ENCODE measurements around the gene ADAM22.
"Not testable (repeated sequence)": the region's sequence is repeated elsewhere in the genome, so short reads cannot be mapped to it uniquely, and the experiment has no call there.

Gene ADAM22

DNA sequence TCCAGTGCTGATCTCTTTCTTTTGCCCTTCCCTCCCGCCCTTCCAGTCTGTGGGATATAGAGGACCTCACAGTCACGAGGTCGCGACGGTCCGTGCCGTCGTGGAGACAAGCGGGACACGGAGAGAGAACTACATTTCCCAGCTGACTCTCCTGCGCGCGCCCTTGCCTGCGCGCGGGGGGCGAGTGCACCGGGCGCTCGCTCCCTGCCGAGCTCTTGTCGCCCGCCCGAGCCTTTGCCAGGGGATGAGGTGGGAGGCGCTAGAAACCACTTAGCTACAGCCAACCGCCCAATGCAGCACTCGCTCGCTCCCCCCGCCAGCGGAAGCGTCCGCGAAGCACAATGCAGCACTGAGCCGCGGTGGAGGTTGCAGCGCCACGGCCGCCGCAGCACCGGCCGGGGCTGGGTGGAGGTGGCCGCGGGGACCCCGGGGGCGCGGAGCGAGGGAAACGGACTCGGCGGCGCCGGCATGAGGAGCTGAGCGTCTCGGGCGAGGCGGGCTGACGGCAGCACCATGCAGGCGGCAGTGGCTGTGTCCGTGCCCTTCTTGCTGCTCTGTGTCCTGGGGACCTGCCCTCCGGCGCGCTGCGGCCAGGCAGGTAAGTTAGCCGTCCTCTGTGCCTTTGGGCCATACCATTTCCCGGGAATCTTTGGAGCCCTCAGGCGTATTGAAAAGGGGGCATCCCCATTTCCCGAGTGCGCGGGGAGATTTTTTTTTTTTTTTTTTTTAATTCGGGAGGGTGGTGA, at the start of gene ADAM22:
Gene ADAM22, plus strand, starts transcription at position 299 of the 746 bp plus-strand sequence. Its CDS starts 215 bp downstream, at position 514.
- DNase-seq (ENCODE audit: low read depth) = peak; percentile 77

DNA sequence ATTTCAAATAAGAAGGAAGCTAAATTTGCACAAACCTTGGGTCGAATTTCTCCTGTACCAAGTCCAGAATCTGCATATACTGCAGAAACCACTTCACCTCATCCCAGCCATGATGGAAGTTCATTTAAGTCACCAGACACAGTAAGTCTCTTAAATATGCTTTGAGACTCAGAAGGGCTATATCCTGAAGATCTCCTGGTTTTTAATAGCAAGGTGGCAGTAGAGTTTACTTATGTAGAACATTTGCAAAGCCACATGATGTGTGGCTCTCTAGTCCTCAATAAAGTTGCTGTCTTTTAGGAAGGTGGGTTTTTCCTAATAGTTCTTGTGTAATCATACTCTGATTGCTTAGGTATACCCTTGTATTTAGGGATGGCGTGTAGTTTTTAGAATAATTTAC, 49.0 kb upstream of the ADAM22 start:
- no peak for DNase-seq (ENCODE audit: low read depth)

DNA sequence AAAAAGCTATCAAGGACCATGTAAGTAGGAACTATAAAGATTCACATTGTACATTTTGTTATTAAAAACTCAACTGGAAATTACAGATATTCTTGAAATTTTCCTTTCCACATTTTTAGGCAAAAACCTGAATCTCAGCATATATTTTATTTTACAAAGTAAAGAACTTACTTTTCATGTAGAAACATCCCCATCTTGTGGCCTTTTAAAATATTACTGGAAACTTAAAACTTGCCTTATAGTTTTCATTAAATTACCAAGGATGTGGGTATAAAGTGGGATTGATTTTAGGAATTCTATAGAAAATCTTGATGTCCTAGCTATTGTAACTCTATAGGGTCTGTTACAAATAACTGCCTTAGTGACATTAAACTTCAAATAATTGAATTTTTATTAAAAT, 47.2 kb upstream of the ADAM22 start:
- DNase-seq (ENCODE audit: low read depth) = no peak

DNA sequence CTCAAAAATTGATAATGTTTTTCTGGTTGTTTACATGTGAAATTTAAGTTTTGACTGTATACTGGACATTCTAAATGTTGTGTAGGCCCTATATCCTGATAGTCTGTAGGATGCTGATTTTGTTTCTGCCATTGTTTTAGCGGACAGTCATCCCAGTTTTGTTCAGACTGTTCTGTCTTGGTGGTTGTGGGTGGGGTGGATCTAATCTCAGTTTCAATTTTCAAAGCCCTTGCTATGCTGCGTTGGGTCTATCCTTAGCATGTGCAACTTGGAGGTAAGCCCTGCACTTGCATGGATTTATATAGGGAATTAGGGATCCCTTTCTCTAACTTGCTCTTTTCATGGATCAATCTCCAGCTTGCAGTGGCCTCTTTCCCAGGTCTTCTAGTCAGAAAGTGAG, 38.7 kb upstream of the ADAM22 start:
- no peak for DNase-seq (ENCODE audit: low read depth)

DNA sequence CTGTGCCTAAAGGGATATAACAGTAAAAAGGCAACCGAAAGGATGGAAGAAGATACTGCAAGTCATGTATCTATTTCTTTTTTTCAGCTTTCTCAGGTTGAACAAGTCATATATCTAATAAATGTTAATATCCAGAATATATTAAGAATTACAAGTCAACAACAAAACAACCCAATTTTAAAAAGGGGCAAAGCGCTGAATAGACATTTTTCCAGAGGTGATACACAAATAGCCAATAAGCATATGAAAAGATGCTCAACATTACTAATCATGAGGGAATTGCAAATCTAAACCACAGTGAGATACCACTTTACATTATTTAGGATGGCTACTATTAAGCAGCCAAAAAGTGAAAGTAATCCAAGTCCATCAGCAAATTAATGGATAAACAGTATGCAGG, 34.8 kb upstream of the ADAM22 start:
- DNase-seq (ENCODE audit: low read depth) = no peak

- DNase-seq (ENCODE audit: low read depth) = not testable (repeated sequence)
Measured at GRCh38 chr7:87907136-87907906, 26.7 kb upstream of the ADAM22 start.

- not testable (repeated sequence) for DNase-seq (ENCODE audit: low read depth)
Measured at GRCh38 chr7:87908814-87909213, 25.2 kb upstream of the ADAM22 start.

DNA sequence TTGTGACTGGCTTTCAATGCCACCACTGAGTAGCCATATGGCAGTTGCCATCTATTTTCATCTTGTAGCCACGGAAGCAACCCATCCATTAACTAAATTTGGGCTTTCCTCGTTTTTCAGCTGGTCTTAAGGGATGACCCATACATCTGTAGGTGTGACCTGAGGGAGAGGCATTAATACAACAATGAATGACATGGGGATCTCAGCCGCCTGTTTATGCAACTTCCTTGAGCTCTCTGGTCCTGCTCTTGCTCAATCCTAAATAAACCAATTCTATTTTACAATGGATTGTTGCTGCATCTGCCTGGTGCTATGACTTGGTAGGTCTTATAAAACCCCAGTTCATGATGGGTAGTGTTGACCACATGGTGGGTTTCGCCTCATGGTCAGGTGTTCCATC, 21.9 kb upstream of the ADAM22 start:
- no peak for DNase-seq (ENCODE audit: low read depth)

DNA sequence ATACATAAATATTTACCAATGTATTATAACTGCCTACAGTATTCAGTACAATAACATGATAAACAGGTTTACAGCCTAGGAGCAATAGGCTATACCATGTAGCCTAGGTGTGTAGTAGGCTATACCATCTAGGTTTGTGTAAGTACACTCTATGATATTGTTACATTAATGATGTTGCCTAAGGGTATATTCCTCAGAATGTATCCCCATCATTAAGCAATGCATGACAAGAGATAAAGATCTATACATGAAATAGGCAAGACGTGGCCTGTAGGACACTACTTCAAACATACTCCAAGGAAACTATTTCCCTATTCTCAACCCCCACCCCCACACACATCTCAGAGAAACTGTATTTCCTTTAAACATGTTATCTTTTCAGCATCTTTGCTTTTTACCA, 15.3 kb upstream of the ADAM22 start:
- no peak for DNase-seq (ENCODE audit: low read depth)

- no peak for DNase-seq (ENCODE audit: low read depth)
Measured at GRCh38 chr7:87919875-87920274, 14.2 kb upstream of the ADAM22 start.

GRCh38 chr7:87920578-87920977, 13.5 kb upstream of the ADAM22 start:
- no peak for DNase-seq (ENCODE audit: low read depth)

DNA sequence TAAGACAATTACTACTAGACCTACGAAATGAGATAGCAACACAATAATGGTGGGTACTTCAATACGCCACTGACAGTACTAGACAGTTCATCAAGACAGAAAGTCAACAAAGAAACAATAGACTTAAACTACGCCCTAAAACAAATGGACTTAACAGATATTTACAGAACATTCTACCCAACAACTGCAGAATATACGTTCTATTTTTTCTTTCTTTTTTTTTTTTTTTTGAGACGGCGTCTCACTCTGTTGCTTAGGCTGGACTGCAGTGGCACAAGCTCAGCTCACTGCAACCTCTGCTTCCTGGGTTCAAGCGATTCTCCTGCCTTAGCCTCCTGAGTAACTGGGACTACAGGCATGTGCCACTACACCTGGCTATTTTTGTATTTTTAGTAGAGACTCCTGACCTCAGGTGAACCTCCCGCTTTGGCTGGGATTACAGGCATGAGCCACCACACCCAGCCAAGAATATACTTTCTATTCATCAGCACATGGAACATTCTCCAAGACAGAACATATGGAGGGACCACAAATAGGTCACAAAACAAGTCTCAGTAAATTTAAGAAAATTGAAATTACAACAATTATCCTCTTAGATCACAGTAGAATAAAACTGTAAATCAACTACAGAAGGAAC, 11.2 kb upstream of the ADAM22 start:
- DNase-seq (ENCODE audit: low read depth) = not testable (repeated sequence)

- DNase-seq (ENCODE audit: low read depth) = no peak
Measured at GRCh38 chr7:87926581-87927461, 7.2 kb upstream of the ADAM22 start.

GRCh38 chr7:87933605-87933952, 472 bp upstream of the ADAM22 start:
- no peak for DNase-seq (ENCODE audit: low read depth)

- no peak for DNase-seq (ENCODE audit: low read depth)
Measured at GRCh38 chr7:87934699-87935383, 790 bp downstream of the ADAM22 start.

DNA sequence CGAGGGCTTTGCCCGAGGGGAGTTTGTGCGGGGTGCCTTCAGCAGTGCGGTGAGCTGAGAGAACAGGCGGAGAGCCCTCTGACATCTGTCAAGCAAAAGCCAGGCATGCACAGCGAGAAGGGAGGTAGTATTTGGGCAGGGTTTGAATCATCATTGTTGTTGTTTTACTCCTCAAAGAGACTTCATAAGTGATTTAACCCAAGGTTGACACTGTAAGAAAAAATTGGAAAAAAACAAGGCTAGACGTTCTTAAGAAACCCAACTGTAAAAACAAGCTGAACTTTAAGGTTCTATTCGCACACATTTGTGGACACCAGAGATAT, 1.3 kb downstream of the ADAM22 start:
- no peak for DNase-seq (ENCODE audit: low read depth)

GRCh38 chr7:87941138-87941537, 7.1 kb downstream of the ADAM22 start:
- DNase-seq (ENCODE audit: low read depth) = no peak

GRCh38 chr7:87944547-87944946, 10.5 kb downstream of the ADAM22 start:
- no peak for DNase-seq (ENCODE audit: low read depth)

DNA sequence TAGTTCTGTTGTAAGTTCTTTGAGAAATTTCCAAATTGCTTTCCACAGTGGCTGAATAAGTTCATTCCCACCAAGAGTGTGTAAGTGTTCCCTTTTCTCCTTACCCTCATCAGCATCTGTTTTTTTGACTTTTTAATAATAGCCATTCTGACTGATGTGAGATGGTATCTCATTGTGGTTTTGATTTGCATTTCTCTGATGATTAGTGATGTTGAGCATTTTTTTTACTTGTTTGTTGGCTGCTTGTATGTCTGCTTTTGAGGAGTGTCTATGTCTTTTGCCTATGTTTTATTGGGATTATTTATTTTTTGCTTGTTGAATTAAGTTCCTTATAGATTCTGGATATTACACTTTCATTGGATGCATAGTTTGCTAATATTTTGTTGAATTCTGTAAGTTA, 11.9 kb downstream of the ADAM22 start:
- not testable (repeated sequence) for DNase-seq (ENCODE audit: low read depth)

DNA sequence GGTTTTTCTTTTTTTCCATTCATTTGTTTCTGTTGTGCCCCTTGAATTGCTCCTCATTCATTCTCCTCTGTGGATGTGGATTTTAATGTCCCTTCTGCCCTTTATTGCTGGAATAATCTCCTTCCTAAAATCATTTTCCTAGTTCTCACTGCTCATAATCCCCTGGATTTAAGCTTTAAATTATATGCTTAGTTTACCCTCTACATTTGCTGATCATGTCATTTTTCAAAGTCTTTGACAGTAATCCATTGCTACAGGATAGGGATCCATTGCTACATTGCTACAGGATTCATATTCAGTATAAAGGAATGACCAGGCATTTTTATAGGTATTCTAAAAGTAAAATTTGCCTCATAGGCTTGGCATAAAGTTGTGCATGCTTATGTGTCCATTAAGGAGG, 14.3 kb downstream of the ADAM22 start:
- DNase-seq (ENCODE audit: low read depth) = no peak

- DNase-seq (ENCODE audit: low read depth) = no peak
Measured at GRCh38 chr7:87959336-87959735, 25.3 kb downstream of the ADAM22 start.

DNA sequence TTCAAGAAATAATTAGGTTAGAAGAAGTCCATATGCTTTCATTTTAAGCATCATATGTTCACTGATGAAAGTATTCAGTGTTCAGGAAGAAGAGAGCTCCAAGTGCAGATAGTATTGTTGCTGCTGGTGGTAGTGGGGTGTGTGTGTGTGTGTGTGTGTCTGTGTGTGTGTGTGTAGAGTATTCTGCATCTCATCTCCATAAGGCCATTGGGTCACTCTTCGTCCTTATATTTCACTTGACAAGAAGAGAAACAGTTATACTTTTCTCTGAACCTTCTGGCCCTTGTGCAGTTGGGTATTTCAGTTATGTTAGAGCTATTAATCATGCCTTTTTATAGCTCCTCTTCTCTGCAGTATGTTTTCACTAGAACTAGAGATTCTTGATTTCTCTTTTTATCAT, 26.2 kb downstream of the ADAM22 start:
- DNase-seq (ENCODE audit: low read depth) = no peak

Measured in activated gamma-delta T cell treated with anti-CD3 and anti-CD28 coated beads, Interleukin-2, amount 50 U/mL, for 16 hours (primary cell).